CD4-positive, alpha-beta T cell treated with Interleukin-21 for 1 hour (primary cell): Measurements from ENCODE around the gene RBBP7.
"Not testable (repeated sequence)": the region's sequence is repeated elsewhere in the genome, so short reads cannot be mapped to it uniquely, and the experiment has no call there.

Source experiments
- DNase-seq: peaks from one replicate; pipeline ENCODE4 v3.0.0-alpha.2; 2020

Gene RBBP7

GRCh38 chrX:16862829-16863228 is 7.3 kb downstream of the RBBP7 start:
- DNase-seq, result no peak

GRCh38 chrX:16856744-16857143 is 13.4 kb downstream of the RBBP7 start:
- DNase-seq, result no peak

GRCh38 chrX:16856076-16856404 is 14.1 kb downstream of the RBBP7 start:
- DNase-seq, result not testable (repeated sequence)

GRCh38 chrX:16855363-16856075 is 14.6 kb downstream of the RBBP7 start:
- DNase-seq, result no peak

GRCh38 chrX:16853537-16853936 is 16.6 kb downstream of the RBBP7 start:
- DNase-seq, result no peak

GRCh38 chrX:16852617-16853179 is 17.5 kb downstream of the RBBP7 start:
- DNase-seq, result no peak

GRCh38 chrX:16851827-16852226 is 18.3 kb downstream of the RBBP7 start:
- no peak for DNase-seq

- DNase-seq, result no peak
These were observed 18.7 kb downstream of the RBBP7 start for GRCh38 chrX:16851421-16851820.

GRCh38 chrX:16848541-16848940 is 21.6 kb downstream of the RBBP7 start:
- DNase-seq, result no peak

GRCh38 chrX:16845686-16846085 is 24.5 kb downstream of the RBBP7 start:
- no peak for DNase-seq

- no peak for DNase-seq
These were observed 26.8 kb downstream of the RBBP7 start for GRCh38 chrX:16843208-16843909.

GRCh38 chrX:16842684-16843083 is 27.5 kb downstream of the RBBP7 start:
- DNase-seq, result no peak

GRCh38 chrX:16839852-16840460 is 30.2 kb downstream of the RBBP7 start:
- no peak for DNase-seq

GRCh38 chrX:16839219-16839851 is 30.8 kb downstream of the RBBP7 start:
- no peak for DNase-seq

GRCh38 chrX:16838202-16839066 is 31.7 kb downstream of the RBBP7 start:
- DNase-seq, result no peak

- DNase-seq, result peak; percentile 1
These were observed 33.8 kb downstream of the RBBP7 start for GRCh38 chrX:16836371-16836770.

- no peak for DNase-seq
These were observed 35.4 kb downstream of the RBBP7 start for GRCh38 chrX:16834806-16835205.

- no peak for DNase-seq
These were observed 37.9 kb downstream of the RBBP7 start for GRCh38 chrX:16832301-16832700.

- DNase-seq, result no peak
These were observed 41.8 kb downstream of the RBBP7 start for GRCh38 chrX:16828124-16828908.

- no peak for DNase-seq
These were observed 42.9 kb downstream of the RBBP7 start for GRCh38 chrX:16827225-16827624.

GRCh38 chrX:16826207-16826606 is 44.0 kb downstream of the RBBP7 start:
- peak; percentile 40 for DNase-seq
